SK-N-SH (cell line): Measurements from ENCODE around the gene NR2F6. TPM values are rescaled to one million over a fixed set of nuclear protein-coding genes. Genes with fewer than 3 reads are reported as not detected.

Experiments used
- CTCF ChIA-PET: fragments of 300-600, 350-600 bp; formaldehyde crosslinking; extraction: SDS; loops from one replicate; lab custom pipeline; 2021; lab: Yijun Ruan, JAX
- POLR2A ChIA-PET: fragments of 350-600 bp; sonication (Branson Sonifier 250); formaldehyde crosslinking; extraction: SDS; loops from one replicate; lab custom pipeline; 2020; ENCODE audit warnings: antibody characterized with exemption, inconsistent platforms; lab: Yijun Ruan, JAX
- DNase-seq: peaks from one replicate; pipeline ENCODE4 v3.0.0; 2012
- H2AFZ ChIP-seq: fragments of 200-600 bp; sonication (generic); 2 replicates; pipeline ENCODE4 v1.8.1; 2016; ENCODE audit warnings: antibody characterized with exemption, mild to moderate bottlenecking, low read depth
- H3F3A ChIP-seq: fragments of 200-600 bp; sonication (generic); replicated peaks from 2 replicates; pipeline ENCODE3; 2016; ENCODE audit warnings: antibody characterized with exemption, mild to moderate bottlenecking; ENCODE audit not compliant: insufficient read depth
- H3K27ac ChIP-seq, 2 experiments: fragments of 200-500 bp in 1 of 2; fragments of 200-600 bp in 1 of 2; sonication (Bioruptor generic) in 1 of 2; sonication (generic), shearing (Covaris generic) in 1 of 2; 2 replicates each; pipeline versions ENCODE4 v1.5.1 to v1.6.1; 2014 to 2016; ENCODE audit warnings: low read depth in 2 of 2, inconsistent platforms in 1 of 2, low read length in 1 of 2, mild to moderate bottlenecking in 1 of 2, mixed read lengths in 1 of 2
- H3K27me3 ChIP-seq: fragments of 200-600 bp; sonication (generic), shearing (Covaris generic); 2 replicates; pipeline ENCODE4 v1.6.1; 2016; ENCODE audit warnings: mixed run types; ENCODE audit not compliant: insufficient read depth
- H3K36me3 ChIP-seq, 2 experiments: fragments of 200-500 bp in 1 of 2; fragments of 200-600 bp in 1 of 2; sonication (Bioruptor generic) in 1 of 2; sonication (generic) in 1 of 2; replicated peaks in 1 of 2; 2 replicates each; pipeline versions ENCODE3 to v1.5.1; 2014 to 2016; ENCODE audit warnings: low read length in 1 of 2, mild to moderate bottlenecking in 1 of 2; ENCODE audit not compliant: insufficient read depth in 2 of 2, control insufficient read depth in 1 of 2
- H3K4me1 ChIP-seq, 2 experiments: fragments of 200-500 bp in 1 of 2; fragments of 200-600 bp in 1 of 2; sonication (Bioruptor generic) in 1 of 2; sonication (generic), shearing (Covaris generic) in 1 of 2; 2 replicates each; pipeline versions ENCODE4 v1.5.1 to v1.6.1; 2014 to 2016; ENCODE audit warnings: low read depth in 1 of 2, low read length in 1 of 2, mixed run types in 1 of 2; ENCODE audit not compliant: insufficient read depth in 2 of 2, control insufficient read depth in 1 of 2
- H3K4me2 ChIP-seq: fragments of 200-600 bp; sonication (generic), shearing (Covaris generic); 2 replicates; pipeline ENCODE4 v1.6.1; 2017; ENCODE audit warnings: mixed run types
- H3K4me3 ChIP-seq, 2 experiments: fragments of 200-500 bp in 1 of 2; fragments of 200-600 bp in 1 of 2; sonication (Bioruptor generic) in 1 of 2; sonication (generic), shearing (Covaris generic) in 1 of 2; 2 replicates each; pipeline versions ENCODE4 v1.5.1 to v1.8.1; 2014 to 2016; ENCODE audit warnings: low read depth in 2 of 2, inconsistent platforms in 1 of 2, low read length in 1 of 2, mild to moderate bottlenecking in 1 of 2, mixed read lengths in 1 of 2, moderate library complexity in 1 of 2
- H3K79me2 ChIP-seq: fragments of 200-600 bp; sonication (generic); 2 replicates; pipeline ENCODE4 v1.8.1; 2017; ENCODE audit warnings: mild to moderate bottlenecking; ENCODE audit not compliant: insufficient read depth
- H3K9ac ChIP-seq: fragments of 200-600 bp; sonication (generic); 2 replicates; pipeline ENCODE4 v1.6.1; 2017; ENCODE audit warnings: mixed run types
- H3K9me2 ChIP-seq: fragments of 200-600 bp; sonication (generic); 2 replicates; pipeline ENCODE4 v1.6.1; 2017; ENCODE audit warnings: mixed run types
- H3K9me3 ChIP-seq: fragments of 200-600 bp; sonication (generic); 2 replicates; pipeline ENCODE4 v1.6.1; 2017; ENCODE audit warnings: mixed run types, mild to moderate bottlenecking, moderate library complexity
- H4K20me1 ChIP-seq: fragments of 200-600 bp; sonication (generic); 2 replicates; pipeline ENCODE4 v1.6.1; 2017; ENCODE audit warnings: mild to moderate bottlenecking, mixed run types; ENCODE audit not compliant: insufficient read depth
- FOXJ3 ChIP-seq: sonication (generic); formaldehyde crosslinking; IDR thresholded peaks from 2 replicates; pipeline ENCODE4 v1.5.1; 2020; ENCODE audit warnings: mild to moderate bottlenecking, missing genetic modification reagents
- FOXM1 ChIP-seq: IDR thresholded peaks from 2 replicates; pipeline ENCODE4 v1.4.0; 2012; ENCODE audit warnings: low read depth, mild to moderate bottlenecking
- IRF3 ChIP-seq: fragments of 150-350 bp; IDR thresholded peaks from 2 replicates; pipeline ENCODE4 v1.6.1; 2016; ENCODE audit warnings: mild to moderate bottlenecking, low read depth, low read length
- MXI1 ChIP-seq: IDR thresholded peaks from 2 replicates; pipeline ENCODE4 v1.6.1; 2012; ENCODE audit warnings: mild to moderate bottlenecking, low read depth, low read length, improper control_type of control experiment
- PBX3 ChIP-seq: IDR thresholded peaks from 2 replicates; pipeline ENCODE4; 2012
- POLR2AphosphoS5 ChIP-seq: IDR thresholded peaks from 2 replicates; pipeline ENCODE4 v1.6.1; 2012; ENCODE audit warnings: low read depth, low read length
- RCOR1 ChIP-seq: fragments of 150-350 bp; IDR thresholded peaks from 2 replicates; pipeline ENCODE4 v1.6.1; 2017; ENCODE audit warnings: antibody characterized with exemption, low read length
- RFX5 ChIP-seq: IDR thresholded peaks from 2 replicates; pipeline ENCODE4 v1.6.1; 2012; ENCODE audit warnings: mild to moderate bottlenecking, improper control_type of control experiment, low read length
- SMC3 ChIP-seq: IDR thresholded peaks from 2 replicates; pipeline ENCODE4 v1.6.1; 2012; ENCODE audit warnings: low read depth, low read length, improper control_type of control experiment
- USF1 ChIP-seq: IDR thresholded peaks from 2 replicates; pipeline ENCODE4 v1.4.0; 2012; ENCODE audit warnings: low read depth, borderline replicate concordance
- WGBS: methylation state at CpG from one replicate; pipeline ENCODE4 v1.1.6; 2017; ENCODE audit warnings: low lambda C conversion rate; 5-methylcytosine and 5-hydroxymethylcytosine counted together
- polyA plus RNA-seq, 3 experiments: library from polyadenylated mRNA; depleted of rRNA; stranded (reverse); fragments of >200 nt; gene quantifications; 2 replicates each; pipeline ENCODE4 v1.2.3, GENCODE V29; 2012

Gene NR2F6
- 31.7 and 37.3 TPM in 2 replicates for polyA plus RNA-seq (2012; rRNA removed)
- polyA plus RNA-seq (2012; cell fraction: cytosol; rRNA removed): 16.0 and 27.7 TPM in 2 replicates
- 33.4 and 46.3 TPM in 2 replicates for polyA plus RNA-seq (2012; cell fraction: nucleus; rRNA removed)

GRCh38 chr19:17245535-17245984 lies at the start of gene NR2F6:
Gene NR2F6 (minus strand): TSS chr19:17245919. CDS start chr19:17245220, 699 bp downstream.
- under 1% methylated on average over 20 of the region's 72 CpGs for WGBS
- Histone ChIP-seq H3K9ac (peak within 1 kb of the TSS; percentile 67), H3K79me2 (peaks cover 47% of the 10 kb centered on the region), H3K36me3 (peaks cover 1 to 3% of the 10 kb centered on the region in 2 experiments), H3K4me1 (peaks cover 6 to 25% of the 10 kb centered on the region in 2 experiments; a peak in 2 of 4 replicates), H2AFZ (peak within 1 kb of the TSS; percentile 83), H3K27ac (peak within 1 kb of the TSS; percentile 22 to 81; a peak in 3 of 4 replicates), H3F3A (peaks cover 4% of the 10 kb centered on the region), H3K9me2 (no peaks in the 10 kb centered on the region), H3K9me3 (no peaks in the 10 kb centered on the region), H4K20me1 (peaks cover 16% of the 10 kb centered on the region; the same call in 1 of the 2 replicates), H3K4me2 (peak within 1 kb of the TSS; percentile 99), H3K4me3 (peak within 1 kb of the TSS; percentile 92 to 97), H3K27me3 (no peaks in the 10 kb centered on the region)
- TF ChIP-seq POLR2AphosphoS5 (0 out of 2 replicates have a peak, but pooled peaks have one; percentile 11), MXI1 (peak; percentile 39), RFX5 (no peak), IRF3 (no peak), RCOR1 (no peak)
- CTCF ChIA-PET: no interaction called here
- POLR2A ChIA-PET: interaction anchor here (0.6 kb wide), 1 partner anchor 16 kb away, joined by 5 read pairs; no protein-coding TSS in a partner anchor
- DNase-seq: no peak

GRCh38 chr19:17294051-17294891 lies 48.6 kb upstream of the NR2F6 start:
- H3K4me1 ChIP-seq: peaks cover 0 to 8% of the 10 kb centered on the region in 2 experiments; a peak in 1 of 4 replicates
- H3K27me3 ChIP-seq: no peaks in the 10 kb centered on the region
- peaks cover 0 to 3% of the 10 kb centered on the region in 2 experiments for H3K36me3 ChIP-seq
- DNase-seq: peak; percentile 90
- peaks cover 23% of the 10 kb centered on the region for H3F3A ChIP-seq
- peaks cover 6% of the 10 kb centered on the region; the same call in 1 of the 2 replicates for H3K79me2 ChIP-seq
- no peaks in the 10 kb centered on the region for H3K9me2 ChIP-seq
- CTCF ChIA-PET: interaction anchor here (1.3 to 6.0 kb wide), 5 partner anchors 9 to 91 kb away, joined by 3 to 35 read pairs (median 17); partner anchors contain the start of genes ABHD8, ANKLE1, DDA1 and MRPL34
- H3K4me3 ChIP-seq: no peak overlapping the region
- WGBS: 86% methylated on average over 25 of the region's 48 CpGs
- no peaks in the 10 kb centered on the region for H3K9me3 ChIP-seq
- TF ChIP-seq PBX3: no peak
- no peak for TF ChIP-seq FOXJ3
- no peak for TF ChIP-seq USF1
- no peak for TF ChIP-seq SMC3
- no peak for TF ChIP-seq FOXM1
- TF ChIP-seq, all 33 proteins: peak for 0
- Histone ChIP-seq H3K9ac (no peak overlapping the region), H3K27ac (no peak overlapping the region), H3K4me2 (no peak overlapping the region), H4K20me1 (no peaks in the 10 kb centered on the region), H2AFZ (no peak overlapping the region)
- POLR2A ChIA-PET: no interaction called here
